GM18868 (cell line): ENCODE results near the gene PCDHGA9.
"Not testable (repeated sequence)": the region's sequence is repeated elsewhere in the genome, so short reads cannot be mapped to it uniquely, and the experiment has no call there.

Experiments
- ATAC-seq: cut with Tn5 transposase; IDR thresholded peaks from one replicate; pipeline ENCODE4 v1.9.1; 2021; ENCODE audit warnings: mild to moderate bottlenecking, moderate library complexity; ENCODE audit not compliant: unreplicated experiment

The PCDHGA9 gene

GRCh38 chr5:141402553-141403243, at the start of gene PCDHGA9:
Gene PCDHGA9, plus strand, starts transcription at chr5:141402778. Its CDS starts 175 bp downstream, at chr5:141402953.
- no peak for ATAC-seq

GRCh38 chr5:141354900-141355469, 47.6 kb upstream of the PCDHGA9 start, which contains the start of gene PCDHGA4:
Gene PCDHGA4, plus strand, starts transcription at chr5:141355021. Its CDS starts 87 bp downstream, at chr5:141355108.
- peak; percentile 37 for ATAC-seq

GRCh38 chr5:141355641-141356040, 46.9 kb upstream of the PCDHGA9 start:
- ATAC-seq: no peak

GRCh38 chr5:141356133-141356532, 46.4 kb upstream of the PCDHGA9 start:
- no peak for ATAC-seq

- no peak for ATAC-seq
Measured at GRCh38 chr5:141356950-141357349, 45.6 kb upstream of the PCDHGA9 start.

- peak; percentile 79 for ATAC-seq
Measured at GRCh38 chr5:141359790-141360426, 42.7 kb upstream of the PCDHGA9 start, which contains the start of gene PCDHGB2. Gene PCDHGB2, plus strand, starts transcription at chr5:141359994. Its CDS starts 142 bp downstream, at chr5:141360136.

- ATAC-seq: no peak
Measured at GRCh38 chr5:141360685-141361084, 41.9 kb upstream of the PCDHGA9 start.

- no peak for ATAC-seq
Measured at GRCh38 chr5:141362719-141363118, 39.9 kb upstream of the PCDHGA9 start.

GRCh38 chr5:141363952-141364660, 38.5 kb upstream of the PCDHGA9 start, which contains the start of gene PCDHGA5:
Gene PCDHGA5, plus strand, starts transcription at chr5:141364162. Its CDS starts 169 bp downstream, at chr5:141364331.
- ATAC-seq: no peak

- no peak for ATAC-seq
Measured at GRCh38 chr5:141366016-141366896, 36.3 kb upstream of the PCDHGA9 start.

GRCh38 chr5:141369994-141370848, 32.4 kb upstream of the PCDHGA9 start, which contains the start of gene PCDHGB3:
Gene PCDHGB3, plus strand, starts transcription at chr5:141370242. Its CDS starts 153 bp downstream, at chr5:141370395.
- peak; percentile 99 for ATAC-seq

GRCh38 chr5:141371572-141372475, 30.8 kb upstream of the PCDHGA9 start:
- no peak for ATAC-seq

GRCh38 chr5:141373673-141374317, 28.8 kb upstream of the PCDHGA9 start, which contains the start of gene PCDHGA6:
Gene PCDHGA6, plus strand, starts transcription at chr5:141373891. Its CDS starts 193 bp downstream, at chr5:141374084.
- ATAC-seq: no peak

- ATAC-seq: no peak
Measured at GRCh38 chr5:141374627-141375026, 28.0 kb upstream of the PCDHGA9 start.

GRCh38 chr5:141375444-141376155, 27.0 kb upstream of the PCDHGA9 start:
- ATAC-seq: not testable (repeated sequence)

GRCh38 chr5:141382469-141383294, 19.9 kb upstream of the PCDHGA9 start, which contains the start of gene PCDHGA7:
Gene PCDHGA7, plus strand, starts transcription at chr5:141382742. Its CDS starts 158 bp downstream, at chr5:141382900.
- peak; percentile 83 for ATAC-seq
